NT2/D1 (cell line): ENCODE data around the gene INCENP.

Experiments
- DNase-seq: peaks from one replicate; pipeline ENCODE4 v3.0.0-alpha.2; 2011; ENCODE audit warnings: low read depth, low spot score
- H3K27me3 ChIP-seq: 2 replicates; pipeline ENCODE4 v1.6.0; 2011; ENCODE audit warnings: mild to moderate bottlenecking; ENCODE audit not compliant: insufficient read length, insufficient read depth
- H3K36me3 ChIP-seq: 2 replicates; pipeline ENCODE4 v1.6.1; 2011; ENCODE audit warnings: mild to moderate bottlenecking, low read length, mixed read lengths; ENCODE audit not compliant: insufficient read depth, insufficient read length
- H3K4me1 ChIP-seq: 2 replicates; pipeline ENCODE4 v1.5.1; 2011; ENCODE audit not compliant: insufficient read depth, insufficient read length
- H3K4me3 ChIP-seq: 2 replicates; pipeline ENCODE4 v1.5.1; 2011; ENCODE audit warnings: low read depth; ENCODE audit not compliant: insufficient read length
- H3K9ac ChIP-seq: 2 replicates; pipeline ENCODE4 v1.6.0; 2011; ENCODE audit warnings: low read depth; ENCODE audit not compliant: insufficient read length
- H3K9me3 ChIP-seq: 2 replicates; pipeline ENCODE4 v1.5.1; 2011; ENCODE audit warnings: mild to moderate bottlenecking, low read length; ENCODE audit not compliant: insufficient read depth
- SUZ12 ChIP-seq: IDR thresholded peaks from 2 replicates; pipeline ENCODE4 v1.6.1; 2011; ENCODE audit not compliant: insufficient read length, insufficient read depth; ENCODE audit errors: extremely low read depth
- YY1 ChIP-seq: IDR thresholded peaks from 2 replicates; pipeline ENCODE4 v1.6.1; 2011; ENCODE audit not compliant: insufficient read length, insufficient read depth
- ZNF274 ChIP-seq: IDR thresholded peaks from 2 replicates; pipeline ENCODE4 v1.6.1; 2011; ENCODE audit warnings: mild to moderate bottlenecking, low read depth, low read length

Gene INCENP

GRCh38 chr11:62108971-62109404, 14.8 kb upstream of the INCENP start:
- Histone ChIP-seq H3K4me3 (no peak overlapping the region), H3K9me3 (no peaks in the 10 kb centered on the region; the same call in 1 of the 2 replicates), H3K4me1 (peaks cover 3% of the 10 kb centered on the region), H3K36me3 (no peaks in the 10 kb centered on the region), H3K27me3 (no peaks in the 10 kb centered on the region), H3K9ac (no peak overlapping the region)
- TF ChIP-seq ZNF274: no peak
- TF ChIP-seq SUZ12: no peak
- no peak for TF ChIP-seq YY1
- no peak for DNase-seq

GRCh38 chr11:62115085-62115694, 8.6 kb upstream of the INCENP start:
- no peak overlapping the region for H3K9ac ChIP-seq

GRCh38 chr11:62116451-62116850, 7.4 kb upstream of the INCENP start:
- H3K9me3 ChIP-seq: peaks cover 17% of the 10 kb centered on the region
- TF ChIP-seq SUZ12 (no peak), YY1 (no peak), ZNF274 (no peak)
- DNase-seq: no peak
- no peak overlapping the region for H3K4me3 ChIP-seq
- no peak overlapping the region for H3K9ac ChIP-seq
- no peaks in the 10 kb centered on the region for H3K27me3 ChIP-seq
- no peaks in the 10 kb centered on the region for H3K36me3 ChIP-seq
- H3K4me1 ChIP-seq: no peaks in the 10 kb centered on the region

More at GRCh38 chr11:62115085-62115694, 8.6 kb upstream of the INCENP start:
- Histone ChIP-seq H3K9me3 (peaks cover 17% of the 10 kb centered on the region), H3K27me3 (no peaks in the 10 kb centered on the region), H3K36me3 (no peaks in the 10 kb centered on the region), H3K4me3 (no peak overlapping the region), H3K4me1 (no peaks in the 10 kb centered on the region)
- no peak for DNase-seq
- TF ChIP-seq ZNF274 (no peak), YY1 (no peak), SUZ12 (no peak)

- no peak overlapping the region for H3K4me3 ChIP-seq
- peaks cover 17% of the 10 kb centered on the region for H3K9me3 ChIP-seq
- H3K36me3 ChIP-seq: no peaks in the 10 kb centered on the region
- no peak overlapping the region for H3K9ac ChIP-seq
- no peak for DNase-seq
- no peaks in the 10 kb centered on the region for H3K27me3 ChIP-seq
- TF ChIP-seq YY1 (no peak), ZNF274 (no peak), SUZ12 (no peak)
- H3K4me1 ChIP-seq: no peaks in the 10 kb centered on the region
Observed at GRCh38 chr11:62119569-62119968, 4.2 kb upstream of the INCENP start.

GRCh38 chr11:62120001-62120400, 3.8 kb upstream of the INCENP start:
- H3K27me3 ChIP-seq: no peaks in the 10 kb centered on the region
- TF ChIP-seq YY1 (no peak), SUZ12 (no peak), ZNF274 (no peak)
- peaks cover 17% of the 10 kb centered on the region for H3K9me3 ChIP-seq
- H3K36me3 ChIP-seq: peaks cover 3% of the 10 kb centered on the region
- no peak overlapping the region for H3K4me3 ChIP-seq
- peaks cover 3% of the 10 kb centered on the region for H3K4me1 ChIP-seq
- DNase-seq: no peak
- no peak overlapping the region for H3K9ac ChIP-seq

GRCh38 chr11:62120431-62120830, 3.4 kb upstream of the INCENP start:
- peaks cover 8% of the 10 kb centered on the region for H3K4me1 ChIP-seq
- no peaks in the 10 kb centered on the region for H3K27me3 ChIP-seq
- peaks cover 17% of the 10 kb centered on the region for H3K9me3 ChIP-seq
- H3K36me3 ChIP-seq: peaks cover 4% of the 10 kb centered on the region
- DNase-seq: no peak
- H3K4me3 ChIP-seq: no peak overlapping the region
- TF ChIP-seq ZNF274 (no peak), SUZ12 (no peak), YY1 (no peak)
- no peak overlapping the region for H3K9ac ChIP-seq

GRCh38 chr11:62122076-62122475, 1.7 kb upstream of the INCENP start:
- peaks cover 3% of the 10 kb centered on the region; the same call in 1 of the 2 replicates for H3K9me3 ChIP-seq
- no peaks in the 10 kb centered on the region for H3K27me3 ChIP-seq
- no peak for TF ChIP-seq SUZ12
- no peak for TF ChIP-seq YY1
- TF ChIP-seq ZNF274: no peak
- peaks cover 13% of the 10 kb centered on the region for H3K36me3 ChIP-seq
- no peak overlapping the region for H3K4me3 ChIP-seq
- peaks cover 10% of the 10 kb centered on the region for H3K4me1 ChIP-seq
- peak overlapping the region; percentile 29 for H3K9ac ChIP-seq
- no peak for DNase-seq
